Nephron (organoid): ENCODE measurements around the gene SCN7A.

Experiments used
- H3K27ac Mint-ChIP-seq, 3 experiments: 2 replicates each; pipeline ENCODE4 v1.8.0; 2020; ENCODE audit warnings: mixed read lengths in 3 of 3, mild to moderate bottlenecking in 2 of 3, moderate library complexity in 1 of 3
- H3K27me3 Mint-ChIP-seq: 2 replicates; pipeline ENCODE4 v1.8.0; 2021; ENCODE audit warnings: low read depth, mild to moderate bottlenecking, moderate library complexity, mixed read lengths
- H3K36me3 Mint-ChIP-seq: 2 replicates; pipeline ENCODE4 v1.8.0; 2020; ENCODE audit warnings: low read depth, mixed read lengths
- H3K4me1 Mint-ChIP-seq: 2 replicates; pipeline ENCODE4 v1.8.0; 2020; ENCODE audit warnings: mixed read lengths
- H3K4me3 Mint-ChIP-seq, 3 experiments: 2 replicates each; pipeline ENCODE4 v1.8.0; 2020; ENCODE audit warnings: mild to moderate bottlenecking in 3 of 3, mixed read lengths in 3 of 3, moderate library complexity in 2 of 3
- H3K9me3 Mint-ChIP-seq: 2 replicates; pipeline ENCODE4 v1.8.0; 2020; ENCODE audit warnings: mixed read lengths
- TF ChIP-seq, protein P1 (sequence below), 3 experiments: fragments of 200-600 bp; sonication (generic); IDR thresholded peaks; one replicate each; pipeline ENCODE4 v1.5.0; 2021; ENCODE audit warnings: antibody characterized with exemption in 3 of 3; ENCODE audit not compliant: unreplicated experiment in 3 of 3

SCN7A gene

GRCh38 chr2:166451468-166451867 is 42.6 kb downstream of the SCN7A start:
- Mint-ChIP-seq H3K27ac (no peak overlapping the region), H3K36me3 (no peaks in the 10 kb centered on the region)

GRCh38 chr2:166449439-166449838 is 44.6 kb downstream of the SCN7A start:
- Mint-ChIP-seq H3K27ac (no peak overlapping the region), H3K9me3 (no peaks in the 10 kb centered on the region), H3K4me3 (no peak overlapping the region), H3K36me3 (no peaks in the 10 kb centered on the region), H3K4me1 (no peaks in the 10 kb centered on the region), H3K27me3 (peaks cover 6% of the 10 kb centered on the region)
- TF ChIP-seq, protein P1, sequence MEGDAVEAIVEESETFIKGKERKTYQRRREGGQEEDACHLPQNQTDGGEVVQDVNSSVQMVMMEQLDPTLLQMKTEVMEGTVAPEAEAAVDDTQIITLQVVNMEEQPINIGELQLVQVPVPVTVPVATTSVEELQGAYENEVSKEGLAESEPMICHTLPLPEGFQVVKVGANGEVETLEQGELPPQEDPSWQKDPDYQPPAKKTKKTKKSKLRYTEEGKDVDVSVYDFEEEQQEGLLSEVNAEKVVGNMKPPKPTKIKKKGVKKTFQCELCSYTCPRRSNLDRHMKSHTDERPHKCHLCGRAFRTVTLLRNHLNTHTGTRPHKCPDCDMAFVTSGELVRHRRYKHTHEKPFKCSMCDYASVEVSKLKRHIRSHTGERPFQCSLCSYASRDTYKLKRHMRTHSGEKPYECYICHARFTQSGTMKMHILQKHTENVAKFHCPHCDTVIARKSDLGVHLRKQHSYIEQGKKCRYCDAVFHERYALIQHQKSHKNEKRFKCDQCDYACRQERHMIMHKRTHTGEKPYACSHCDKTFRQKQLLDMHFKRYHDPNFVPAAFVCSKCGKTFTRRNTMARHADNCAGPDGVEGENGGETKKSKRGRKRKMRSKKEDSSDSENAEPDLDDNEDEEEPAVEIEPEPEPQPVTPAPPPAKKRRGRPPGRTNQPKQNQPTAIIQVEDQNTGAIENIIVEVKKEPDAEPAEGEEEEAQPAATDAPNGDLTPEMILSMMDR (IDR thresholded peaks at IDR 0.05; ENCODE audit: unreplicated experiment in 3 of 3): no peak

More at GRCh38 chr2:166451468-166451867, 42.6 kb downstream of the SCN7A start:
- H3K27me3 Mint-ChIP-seq: peaks cover 3% of the 10 kb centered on the region
- no peaks in the 10 kb centered on the region for H3K4me1 Mint-ChIP-seq
- TF ChIP-seq, protein P1 (IDR thresholded peaks at IDR 0.05; ENCODE audit: unreplicated experiment in 3 of 3): no peak
- H3K9me3 Mint-ChIP-seq: no peaks in the 10 kb centered on the region
- H3K4me3 Mint-ChIP-seq: no peak overlapping the region

- H3K27ac Mint-ChIP-seq: no peak overlapping the region
- H3K9me3 Mint-ChIP-seq: no peaks in the 10 kb centered on the region
- peaks cover 6% of the 10 kb centered on the region for H3K27me3 Mint-ChIP-seq
- TF ChIP-seq, protein P1 (IDR thresholded peaks at IDR 0.05; ENCODE audit: unreplicated experiment in 3 of 3): no peak
- H3K4me1 Mint-ChIP-seq: no peaks in the 10 kb centered on the region
- no peak overlapping the region for H3K4me3 Mint-ChIP-seq
- no peaks in the 10 kb centered on the region for H3K36me3 Mint-ChIP-seq
Observed at GRCh38 chr2:166448106-166448505, 45.9 kb downstream of the SCN7A start.

GRCh38 chr2:166444306-166444705 is 49.7 kb downstream of the SCN7A start:
- TF ChIP-seq, protein P1 (IDR thresholded peaks at IDR 0.05; ENCODE audit: unreplicated experiment in 3 of 3): no peak
- no peaks in the 10 kb centered on the region for H3K4me1 Mint-ChIP-seq

DNA sequence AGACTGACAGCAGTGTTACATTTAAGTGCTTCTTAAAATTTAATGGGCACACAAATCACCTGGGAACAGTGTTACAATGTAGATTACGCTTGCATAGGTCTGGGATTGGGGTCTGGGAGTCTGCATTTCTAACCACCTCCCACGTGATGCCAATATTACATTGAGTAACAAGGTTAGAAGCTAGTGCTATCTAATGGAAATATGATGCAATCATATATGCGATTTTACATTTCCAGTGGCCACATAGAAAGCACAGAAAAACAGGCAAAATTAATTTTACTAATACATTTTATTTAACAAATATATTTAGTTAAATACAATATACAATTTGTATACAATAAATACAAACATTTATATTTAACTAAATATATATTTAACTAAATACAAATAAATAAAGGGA is 53.7 kb downstream of the SCN7A start:
- no peaks in the 10 kb centered on the region for H3K36me3 Mint-ChIP-seq
- H3K4me3 Mint-ChIP-seq: no peak overlapping the region
- no peak overlapping the region for H3K27ac Mint-ChIP-seq
- peaks cover 3% of the 10 kb centered on the region for H3K27me3 Mint-ChIP-seq
- TF ChIP-seq, protein P1 (IDR thresholded peaks at IDR 0.05; ENCODE audit: unreplicated experiment in 3 of 3): no peak
- no peaks in the 10 kb centered on the region for H3K4me1 Mint-ChIP-seq
- no peaks in the 10 kb centered on the region for H3K9me3 Mint-ChIP-seq

More at GRCh38 chr2:166444306-166444705, 49.7 kb downstream of the SCN7A start:
- Mint-ChIP-seq H3K9me3 (no peaks in the 10 kb centered on the region), H3K36me3 (no peaks in the 10 kb centered on the region), H3K4me3 (no peak overlapping the region), H3K27me3 (peaks cover 6% of the 10 kb centered on the region), H3K27ac (no peak overlapping the region)

DNA sequence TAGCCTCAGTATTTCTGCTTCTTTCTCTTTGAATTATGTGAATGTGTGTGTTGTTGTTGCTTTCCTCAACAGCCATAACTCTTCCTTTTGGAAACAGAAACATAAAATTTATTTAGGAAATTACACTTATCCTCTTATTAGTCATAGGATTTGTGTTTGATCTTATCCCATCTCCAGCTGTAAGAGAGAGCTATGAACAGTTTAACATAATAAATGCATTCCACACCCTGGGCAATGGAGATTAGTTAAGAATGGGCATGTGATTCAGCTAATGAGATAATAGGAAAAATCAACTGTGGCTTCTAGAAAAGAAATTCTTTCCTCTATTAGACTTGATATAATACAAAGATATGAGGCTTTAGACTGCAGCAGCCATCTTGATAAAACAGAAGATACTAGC is 55.0 kb downstream of the SCN7A start:
- H3K4me1 Mint-ChIP-seq: no peaks in the 10 kb centered on the region
- no peak overlapping the region for H3K27ac Mint-ChIP-seq
- H3K9me3 Mint-ChIP-seq: no peaks in the 10 kb centered on the region
- no peaks in the 10 kb centered on the region for H3K27me3 Mint-ChIP-seq
- TF ChIP-seq, protein P1 (IDR thresholded peaks at IDR 0.05; ENCODE audit: unreplicated experiment in 3 of 3): no peak
- H3K4me3 Mint-ChIP-seq: no peak overlapping the region
- H3K36me3 Mint-ChIP-seq: no peaks in the 10 kb centered on the region
